Measurements from ENCODE around the gene PATZ1.

Gene PATZ1

DNA sequence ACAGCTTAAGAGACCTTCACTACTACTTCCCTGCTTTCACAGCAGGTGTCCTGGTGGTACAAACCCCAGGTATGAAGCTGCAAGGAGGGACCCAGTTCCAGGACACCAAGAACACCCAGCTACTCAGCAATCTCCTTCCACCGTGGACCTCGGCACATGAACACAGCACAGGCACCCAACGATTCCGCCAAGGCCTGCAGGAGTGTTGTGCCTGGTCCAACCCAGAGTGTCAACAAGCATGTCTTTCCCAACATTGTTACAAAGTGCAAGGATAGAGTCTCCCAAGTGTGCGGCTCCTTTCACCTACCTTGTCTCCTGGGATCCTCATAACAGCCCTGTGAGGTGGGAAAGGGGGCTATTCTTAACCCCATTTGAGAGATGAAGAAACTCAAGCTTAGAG is 11.8 kb downstream of the PATZ1 start:
- Histone ChIP-seq H3K9me3 (ENCODE audit: control insufficient read depth, insufficient read depth, low read depth, low read length) (no peaks in the 10 kb centered on the region), H3K36me3 (ENCODE audit: control insufficient read depth in 2 of 2, insufficient read depth in 1 of 2, low read length in 2 of 2) (peaks cover 57 to 89% of the 10 kb centered on the region in 2 experiments), H3K4me3 (ENCODE audit: low read depth, low read length) (no peak overlapping the region), H3K4me1 (ENCODE audit: control insufficient read depth, insufficient read depth, low read length) (no peaks in the 10 kb centered on the region), H3K27ac (ENCODE audit: extremely low read depth, low read depth, low read length) (no peak overlapping the region)
- ChIA-PET CTCF (interaction anchor here (0.8 to 1.3 kb wide), 2 partner anchors 10 to 61 kb away, joined by 3 to 4 read pairs; no protein-coding TSS in a partner anchor), POLR2A (interaction anchor here (0.6 kb wide), 1 partner anchor 120 kb away, joined by 3 read pairs; no protein-coding TSS in a partner anchor)
- TF ChIP-seq GLI4 (tag by site-specific recombination; IDR thresholded peaks at IDR 0.05) (no peak), REST (tag by site-specific recombination; IDR thresholded peaks at IDR 0.05) (no peak), ZNF561 (tag by site-specific recombination; IDR thresholded peaks at IDR 0.05; ENCODE audit: borderline replicate concordance) (no peak), ZNF140 (tag by site-specific recombination; IDR thresholded peaks at IDR 0.05) (no peak), ZBTB17 (tag by site-specific recombination; IDR thresholded peaks at IDR 0.05) (no peak), ZNF398 (tag by site-specific recombination; IDR thresholded peaks at IDR 0.05) (no peak), ZNF19 (tag by site-specific recombination; IDR thresholded peaks at IDR 0.05; ENCODE audit: low read depth) (no peak), ZNF629 (tag by site-specific recombination; IDR thresholded peaks at IDR 0.05) (no peak), ZNF24 (tag by site-specific recombination; IDR thresholded peaks at IDR 0.05) (no peak), ZNF366 (tag by site-specific recombination; conservative IDR thresholded peaks at IDR 0.05) (no peak), ZNF211 (tag by site-specific recombination; IDR thresholded peaks at IDR 0.05; ENCODE audit: low read depth) (no peak), ZNF558 (tag by site-specific recombination; IDR thresholded peaks at IDR 0.05) (no peak), ZNF701 (tag by site-specific recombination; IDR thresholded peaks at IDR 0.05) (no peak), SCRT1 (tag by site-specific recombination; IDR thresholded peaks at IDR 0.05; ENCODE audit: borderline replicate concordance) (no peak), ZNF585B (tag by site-specific recombination; IDR thresholded peaks at IDR 0.05) (no peak), ZNF350 (tag by site-specific recombination; IDR thresholded peaks at IDR 0.05) (no peak)
- TF ChIP-seq, protein P1, sequence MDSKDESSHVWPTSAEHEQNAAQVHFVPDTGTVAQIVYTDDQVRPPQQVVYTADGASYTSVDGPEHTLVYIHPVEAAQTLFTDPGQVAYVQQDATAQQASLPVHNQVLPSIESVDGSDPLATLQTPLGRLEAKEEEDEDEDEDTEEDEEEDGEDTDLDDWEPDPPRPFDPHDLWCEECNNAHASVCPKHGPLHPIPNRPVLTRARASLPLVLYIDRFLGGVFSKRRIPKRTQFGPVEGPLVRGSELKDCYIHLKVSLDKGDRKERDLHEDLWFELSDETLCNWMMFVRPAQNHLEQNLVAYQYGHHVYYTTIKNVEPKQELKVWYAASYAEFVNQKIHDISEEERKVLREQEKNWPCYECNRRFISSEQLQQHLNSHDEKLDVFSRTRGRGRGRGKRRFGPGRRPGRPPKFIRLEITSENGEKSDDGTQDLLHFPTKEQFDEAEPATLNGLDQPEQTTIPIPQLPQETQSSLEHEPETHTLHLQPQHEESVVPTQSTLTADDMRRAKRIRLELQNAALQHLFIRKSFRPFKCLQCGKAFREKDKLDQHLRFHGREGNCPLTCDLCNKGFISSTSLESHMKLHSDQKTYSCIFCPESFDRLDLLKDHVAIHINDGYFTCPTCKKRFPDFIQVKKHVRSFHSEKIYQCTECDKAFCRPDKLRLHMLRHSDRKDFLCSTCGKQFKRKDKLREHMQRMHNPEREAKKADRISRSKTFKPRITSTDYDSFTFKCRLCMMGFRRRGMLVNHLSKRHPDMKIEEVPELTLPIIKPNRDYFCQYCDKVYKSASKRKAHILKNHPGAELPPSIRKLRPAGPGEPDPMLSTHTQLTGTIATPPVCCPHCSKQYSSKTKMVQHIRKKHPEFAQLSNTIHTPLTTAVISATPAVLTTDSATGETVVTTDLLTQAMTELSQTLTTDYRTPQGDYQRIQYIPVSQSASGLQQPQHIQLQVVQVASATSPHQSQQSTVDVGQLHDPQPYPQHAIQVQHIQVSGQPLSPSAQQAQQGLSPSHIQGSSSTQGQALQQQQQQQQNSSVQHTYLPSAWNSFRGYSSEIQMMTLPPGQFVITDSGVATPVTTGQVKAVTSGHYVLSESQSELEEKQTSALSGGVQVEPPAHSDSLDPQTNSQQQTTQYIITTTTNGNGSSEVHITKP (tag by site-specific recombination; IDR thresholded peaks at IDR 0.05), result no peak
- TF ChIP-seq, protein P2, sequence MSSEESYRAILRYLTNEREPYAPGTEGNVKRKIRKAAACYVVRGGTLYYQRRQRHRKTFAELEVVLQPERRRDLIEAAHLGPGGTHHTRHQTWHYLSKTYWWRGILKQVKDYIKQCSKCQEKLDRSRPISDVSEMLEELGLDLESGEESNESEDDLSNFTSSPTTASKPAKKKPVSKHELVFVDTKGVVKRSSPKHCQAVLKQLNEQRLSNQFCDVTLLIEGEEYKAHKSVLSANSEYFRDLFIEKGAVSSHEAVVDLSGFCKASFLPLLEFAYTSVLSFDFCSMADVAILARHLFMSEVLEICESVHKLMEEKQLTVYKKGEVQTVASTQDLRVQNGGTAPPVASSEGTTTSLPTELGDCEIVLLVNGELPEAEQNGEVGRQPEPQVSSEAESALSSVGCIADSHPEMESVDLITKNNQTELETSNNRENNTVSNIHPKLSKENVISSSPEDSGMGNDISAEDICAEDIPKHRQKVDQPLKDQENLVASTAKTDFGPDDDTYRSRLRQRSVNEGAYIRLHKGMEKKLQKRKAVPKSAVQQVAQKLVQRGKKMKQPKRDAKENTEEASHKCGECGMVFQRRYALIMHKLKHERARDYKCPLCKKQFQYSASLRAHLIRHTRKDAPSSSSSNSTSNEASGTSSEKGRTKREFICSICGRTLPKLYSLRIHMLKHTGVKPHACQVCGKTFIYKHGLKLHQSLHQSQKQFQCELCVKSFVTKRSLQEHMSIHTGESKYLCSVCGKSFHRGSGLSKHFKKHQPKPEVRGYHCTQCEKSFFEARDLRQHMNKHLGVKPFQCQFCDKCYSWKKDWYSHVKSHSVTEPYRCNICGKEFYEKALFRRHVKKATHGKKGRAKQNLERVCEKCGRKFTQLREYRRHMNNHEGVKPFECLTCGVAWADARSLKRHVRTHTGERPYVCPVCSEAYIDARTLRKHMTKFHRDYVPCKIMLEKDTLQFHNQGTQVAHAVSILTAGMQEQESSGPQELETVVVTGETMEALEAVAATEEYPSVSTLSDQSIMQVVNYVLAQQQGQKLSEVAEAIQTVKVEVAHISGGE (tag by site-specific recombination; conservative IDR thresholded peaks at IDR 0.05; ENCODE audit: low read depth), result no peak
